Glutamatergic neuron (in vitro differentiated cells): ENCODE data around the gene TRPV3. TPM values are rescaled to one million over a fixed set of nuclear protein-coding genes. Genes with fewer than 3 reads are reported as not detected.
"Not testable (repeated sequence)": the region's sequence is repeated elsewhere in the genome, so short reads cannot be mapped to it uniquely, and the experiment has no call there.

ENCODE experiments used
- DNase-seq: peaks from one replicate; pipeline ENCODE4 v3.0.0; 2022
- H3K27ac Mint-ChIP-seq: one replicate; pipeline ENCODE4 v1.8.0; 2020; ENCODE audit warnings: mild to moderate bottlenecking, mixed read lengths, inconsistent platforms; ENCODE audit not compliant: unreplicated experiment
- H3K27me3 Mint-ChIP-seq: one replicate; pipeline ENCODE4 v1.8.0; 2020; ENCODE audit warnings: mild to moderate bottlenecking, moderate library complexity, mixed read lengths, inconsistent platforms; ENCODE audit not compliant: unreplicated experiment
- H3K36me3 Mint-ChIP-seq: one replicate; pipeline ENCODE4 v1.8.0; 2020; ENCODE audit warnings: mild to moderate bottlenecking, mixed read lengths, inconsistent platforms; ENCODE audit not compliant: unreplicated experiment
- H3K4me1 Mint-ChIP-seq: one replicate; pipeline ENCODE4 v1.8.0; 2020; ENCODE audit warnings: mild to moderate bottlenecking, low read depth, mixed read lengths, inconsistent platforms; ENCODE audit not compliant: unreplicated experiment
- H3K4me3 Mint-ChIP-seq: one replicate; pipeline ENCODE4 v1.8.0; 2020; ENCODE audit warnings: mild to moderate bottlenecking, mixed read lengths, inconsistent platforms; ENCODE audit not compliant: unreplicated experiment
- H3K9me3 Mint-ChIP-seq: one replicate; pipeline ENCODE4 v1.8.0; 2020; ENCODE audit warnings: mild to moderate bottlenecking, moderate library complexity, mixed read lengths, inconsistent platforms; ENCODE audit not compliant: unreplicated experiment
- CTCF ChIP-seq: fragments of 200-600 bp; sonication (generic); IDR thresholded peaks from one replicate; pipeline ENCODE4 v1.5.0; 2021; ENCODE audit not compliant: partially characterized antibody, unreplicated experiment
- total RNA-seq: library from RNA; stranded (reverse); fragmentation: NEBNext Ultra II Directional; extraction: Animal tissue kit (Norgen Biotek cat#: 25700); gene quantifications from one replicate; pipeline ENCODE4 v1.2.1, GENCODE V29; 2021; ENCODE audit not compliant: unreplicated experiment

The TRPV3 gene
- total RNA-seq, 1 donor from 2014 or later = 0.74 TPM

DNA sequence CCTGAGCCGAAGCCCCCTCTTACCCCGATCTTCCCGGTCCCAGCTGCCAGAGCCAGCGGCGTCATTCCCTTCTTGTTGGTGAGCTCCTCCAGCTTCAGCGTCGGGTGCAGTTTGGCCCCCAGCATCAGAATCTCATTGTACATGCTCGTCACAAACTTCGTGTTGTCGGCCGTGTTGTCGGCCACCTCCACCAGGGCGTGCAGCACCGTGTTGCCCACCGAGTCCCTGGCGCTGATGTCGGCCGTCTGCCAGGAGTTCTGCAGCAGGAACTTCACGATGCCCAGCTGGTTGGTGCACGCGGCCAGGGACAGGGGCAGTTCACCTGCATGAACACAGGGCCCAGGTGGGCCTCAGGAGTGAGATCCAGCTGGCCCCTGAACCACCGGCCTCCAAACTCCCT lies 32.2 kb upstream of the TRPV3 start:
- no peak for DNase-seq
- no peak overlapping the region for H3K4me3 Mint-ChIP-seq
- peaks cover 4% of the 10 kb centered on the region for H3K9me3 Mint-ChIP-seq
- H3K4me1 Mint-ChIP-seq = peaks cover 3% of the 10 kb centered on the region
- H3K27me3 Mint-ChIP-seq = peaks cover 4% of the 10 kb centered on the region
- H3K36me3 Mint-ChIP-seq = no peaks in the 10 kb centered on the region
- H3K27ac Mint-ChIP-seq = no peak overlapping the region
- TF ChIP-seq CTCF = no peak

- no peak for DNase-seq
- no peaks in the 10 kb centered on the region for H3K9me3 Mint-ChIP-seq
- no peak for TF ChIP-seq CTCF
Measured at GRCh38 chr17:3585826-3586225, 28.2 kb upstream of the TRPV3 start.

DNA sequence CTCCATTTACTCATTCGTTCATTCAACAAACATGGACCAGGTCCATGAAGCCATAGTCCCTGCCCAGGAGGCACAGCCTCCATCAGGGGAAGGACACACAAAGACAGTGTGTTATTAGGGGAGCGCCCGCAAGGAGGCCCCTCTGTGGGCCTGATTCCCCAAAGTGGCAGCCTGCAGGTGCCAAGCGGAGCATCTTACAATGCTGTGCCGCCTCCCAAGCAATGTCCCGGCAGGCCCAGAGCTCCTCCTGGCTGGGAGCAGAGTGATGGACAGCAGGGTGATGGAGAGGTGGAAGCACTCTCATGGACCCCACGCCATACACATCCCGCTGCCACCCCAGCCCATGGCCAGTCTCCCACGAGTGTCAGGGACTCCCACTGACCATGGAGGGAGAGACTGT lies 25.8 kb upstream of the TRPV3 start:
- Mint-ChIP-seq H3K36me3 (peaks cover 3% of the 10 kb centered on the region), H3K27me3 (peaks cover 4% of the 10 kb centered on the region), H3K27ac (no peak overlapping the region), H3K4me1 (no peaks in the 10 kb centered on the region), H3K4me3 (no peak overlapping the region), H3K9me3 (no peaks in the 10 kb centered on the region)
- DNase-seq = no peak
- TF ChIP-seq CTCF = no peak

More at GRCh38 chr17:3585826-3586225, 28.2 kb upstream of the TRPV3 start:
- Mint-ChIP-seq H3K36me3 (peaks cover 3% of the 10 kb centered on the region), H3K4me1 (no peaks in the 10 kb centered on the region), H3K27ac (no peak overlapping the region), H3K27me3 (peaks cover 2% of the 10 kb centered on the region), H3K4me3 (no peak overlapping the region)

DNA sequence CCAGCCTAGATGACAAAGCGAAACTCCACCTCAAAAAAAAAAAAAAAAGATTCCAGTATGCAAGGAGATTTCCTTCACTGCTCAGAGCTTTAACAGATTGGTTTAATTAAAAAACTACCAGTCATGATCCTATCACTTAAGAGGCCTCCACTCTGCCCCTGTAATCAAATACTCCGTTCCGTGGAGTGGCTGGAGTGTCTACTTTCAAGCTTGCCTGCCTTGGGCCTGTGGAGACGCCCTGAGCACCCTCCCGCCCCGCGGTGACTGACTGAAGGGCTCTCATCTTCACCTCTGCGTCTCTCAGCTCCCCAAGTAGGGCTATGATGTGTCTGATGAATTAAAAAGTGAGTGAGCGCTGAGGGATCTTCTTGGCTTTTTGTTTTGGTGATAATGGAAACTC lies 25.3 kb upstream of the TRPV3 start:
- Mint-ChIP-seq H3K4me1 (no peaks in the 10 kb centered on the region), H3K27me3 (peaks cover 4% of the 10 kb centered on the region), H3K27ac (no peak overlapping the region), H3K9me3 (no peaks in the 10 kb centered on the region), H3K36me3 (peaks cover 3% of the 10 kb centered on the region), H3K4me3 (no peak overlapping the region)
- DNase-seq = no peak
- no peak for TF ChIP-seq CTCF

DNA sequence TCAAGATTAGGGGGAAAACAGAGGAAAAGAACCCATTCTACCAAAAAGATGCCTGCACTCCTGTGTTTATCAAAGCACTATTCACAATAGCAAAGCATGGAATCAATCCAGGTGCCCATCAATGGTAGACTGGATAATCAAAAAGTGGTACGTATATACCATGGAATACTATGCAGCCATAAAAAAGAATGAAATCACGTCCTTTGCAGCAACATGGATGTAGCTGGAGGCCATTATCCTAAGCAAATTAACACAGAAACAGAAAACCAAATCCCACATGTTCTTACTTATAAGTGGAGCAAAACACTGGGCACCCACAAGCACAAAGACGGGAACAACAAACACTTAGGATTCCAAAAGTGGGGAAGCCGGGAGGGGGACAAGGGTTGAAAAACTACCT lies 21.1 kb upstream of the TRPV3 start:
- H3K9me3 Mint-ChIP-seq, H3K27me3 Mint-ChIP-seq, DNase-seq, H3K27ac Mint-ChIP-seq, H3K4me3 Mint-ChIP-seq, H3K4me1 Mint-ChIP-seq, H3K36me3 Mint-ChIP-seq: not testable (repeated sequence)

GRCh38 chr17:3576970-3577369 lies 19.4 kb upstream of the TRPV3 start:
- Mint-ChIP-seq H3K4me3 (no peak overlapping the region), H3K4me1 (no peaks in the 10 kb centered on the region), H3K27ac (no peak overlapping the region), H3K9me3 (no peaks in the 10 kb centered on the region), H3K36me3 (peaks cover 3% of the 10 kb centered on the region), H3K27me3 (peaks cover 4% of the 10 kb centered on the region)
- no peak for TF ChIP-seq CTCF
- no peak for DNase-seq
